GM18873 (cell line): Measurements from ENCODE around the gene AIFM2.
"Not testable (repeated sequence)": the region's sequence is repeated elsewhere in the genome, so short reads cannot be mapped to it uniquely, and the experiment has no call there.

ENCODE experiments used
- ATAC-seq: cut with Tn5 transposase; IDR thresholded peaks from one replicate; pipeline ENCODE4 v1.9.1; 2021; ENCODE audit warnings: mild to moderate bottlenecking, moderate library complexity, moderate number of reproducible peaks; ENCODE audit not compliant: unreplicated experiment, low FRiP score

The AIFM2 gene

GRCh38 chr10:70096016-70096704, 36.5 kb downstream of the AIFM2 start:
- no peak for ATAC-seq

- ATAC-seq, result no peak
Measured at GRCh38 chr10:70094250-70094649, 38.4 kb downstream of the AIFM2 start.

GRCh38 chr10:70093335-70093944, 39.2 kb downstream of the AIFM2 start:
- no peak for ATAC-seq

DNA sequence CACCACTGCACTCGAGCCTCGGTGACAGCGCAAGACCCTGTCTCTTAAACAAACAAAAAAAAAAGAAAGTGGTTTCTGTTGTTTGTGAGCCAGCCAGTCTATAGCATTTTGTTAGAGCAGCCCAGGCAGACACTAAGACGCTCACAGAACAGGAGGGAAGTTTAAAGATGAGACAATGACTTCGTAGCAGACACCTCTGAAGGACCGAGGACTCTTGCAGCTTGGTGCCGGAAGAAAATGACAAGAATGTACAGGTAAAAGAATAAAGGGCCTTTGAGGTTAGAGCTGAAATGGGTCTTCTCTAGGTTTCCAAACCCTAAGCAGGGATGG, 40.3 kb downstream of the AIFM2 start:
- ATAC-seq, result no peak

- no peak for ATAC-seq
Measured at GRCh38 chr10:70090951-70091350, 41.7 kb downstream of the AIFM2 start.

- ATAC-seq, result no peak
Measured at GRCh38 chr10:70090013-70090412, 42.6 kb downstream of the AIFM2 start.

GRCh38 chr10:70088308-70088698, 44.3 kb downstream of the AIFM2 start:
- ATAC-seq, result no peak

DNA sequence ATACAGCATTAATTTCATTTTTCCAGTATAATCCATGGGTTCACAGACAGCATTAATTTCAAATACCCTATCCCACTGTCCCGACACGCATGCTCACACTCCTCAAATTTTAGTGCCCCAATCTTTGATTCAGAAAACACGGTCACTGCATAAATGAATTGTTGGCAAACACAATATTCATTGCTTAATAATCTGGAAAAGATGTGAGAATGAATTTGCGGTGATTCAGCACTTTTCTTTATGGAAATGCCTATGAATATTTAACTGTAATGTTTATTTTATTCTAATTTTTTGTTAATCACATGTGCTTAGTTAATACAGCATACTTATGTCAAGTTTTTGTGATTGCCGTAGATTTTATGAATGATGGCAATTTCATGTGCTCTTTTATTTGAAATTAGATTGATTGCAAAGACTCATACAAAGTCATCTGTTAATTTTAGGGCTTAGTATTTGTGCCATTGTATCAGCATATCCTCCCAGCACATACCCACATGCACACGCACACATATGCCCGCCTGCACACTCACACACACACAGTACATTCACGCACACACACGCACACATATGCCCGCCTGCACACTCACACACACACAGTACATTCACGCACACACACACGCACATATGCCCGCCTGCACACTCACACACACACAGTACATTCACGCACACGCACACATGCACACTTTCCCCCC, 44.9 kb downstream of the AIFM2 start:
- ATAC-seq, result no peak

DNA sequence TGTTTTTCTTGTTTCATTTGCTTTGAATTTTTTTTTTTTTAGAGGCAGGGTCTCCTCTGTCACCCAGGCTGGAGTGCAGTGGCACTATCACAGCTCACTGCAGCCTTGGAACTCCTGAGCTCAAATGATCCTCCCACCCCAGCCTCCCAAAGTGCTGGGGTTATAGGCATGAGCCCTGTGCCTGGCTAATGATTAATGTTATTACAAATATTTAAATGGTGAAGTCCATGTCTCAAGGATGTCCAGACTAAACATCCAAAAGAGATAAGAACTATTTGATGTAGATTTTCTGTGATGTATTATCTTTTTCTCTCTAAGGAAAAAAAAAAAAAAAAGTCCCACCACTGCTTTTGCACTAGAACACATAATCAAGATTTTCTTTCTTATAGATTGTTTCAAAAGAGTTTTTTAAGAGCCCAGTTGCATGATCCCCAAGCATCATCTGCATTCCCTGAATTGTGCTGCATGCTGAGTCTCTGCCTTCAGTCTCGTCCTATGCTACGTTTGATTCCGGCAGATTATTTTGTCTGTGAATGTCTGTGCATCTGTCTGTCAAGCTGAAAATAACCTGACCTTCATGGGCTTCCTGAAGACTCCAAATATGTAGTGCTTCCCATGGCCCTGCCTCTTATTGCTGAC, 46.5 kb downstream of the AIFM2 start:
- ATAC-seq, result no peak

DNA sequence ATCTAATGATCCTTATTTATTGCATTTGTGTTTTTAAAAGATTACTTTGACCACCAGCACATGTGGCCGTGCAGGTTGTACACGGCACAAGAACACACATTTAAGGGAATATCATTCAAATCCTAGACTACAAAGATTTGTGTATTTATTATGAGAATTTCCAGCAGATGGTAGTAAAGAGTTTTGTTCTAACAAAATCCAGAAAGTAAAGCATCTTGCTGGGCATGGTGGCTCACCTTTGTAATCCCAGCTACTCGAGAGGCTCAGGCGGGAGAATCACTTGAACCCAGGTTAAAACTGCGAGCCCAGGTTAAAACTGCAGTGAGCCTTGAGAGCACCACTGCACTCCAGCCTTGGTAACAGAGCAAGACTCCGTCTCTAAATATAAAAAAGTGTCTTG, 48.4 kb downstream of the AIFM2 start:
- no peak for ATAC-seq

GRCh38 chr10:70080789-70081188, 51.8 kb downstream of the AIFM2 start:
- ATAC-seq, result not testable (repeated sequence)

GRCh38 chr10:70078937-70079336, 53.7 kb downstream of the AIFM2 start:
- ATAC-seq, result no peak

DNA sequence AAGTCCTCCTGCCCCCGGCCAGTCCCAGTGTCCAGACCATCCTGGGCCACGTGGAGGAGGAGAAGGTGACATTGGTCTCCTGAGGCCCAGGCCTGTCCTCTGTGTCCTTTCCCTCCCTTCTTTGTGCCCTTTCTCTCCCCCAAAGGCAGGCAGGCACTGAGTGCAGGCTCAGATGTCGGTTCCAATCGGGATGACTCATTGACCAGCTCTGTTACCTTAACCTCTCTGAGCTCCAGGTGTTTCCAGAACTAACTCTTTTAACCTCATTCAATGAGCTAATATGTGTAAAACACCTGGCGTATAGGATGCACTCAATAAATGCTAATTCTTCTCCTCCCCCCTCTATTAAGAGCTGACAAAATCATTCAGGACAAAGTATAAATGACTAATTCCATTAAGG, 54.3 kb downstream of the AIFM2 start:
- ATAC-seq, result no peak

DNA sequence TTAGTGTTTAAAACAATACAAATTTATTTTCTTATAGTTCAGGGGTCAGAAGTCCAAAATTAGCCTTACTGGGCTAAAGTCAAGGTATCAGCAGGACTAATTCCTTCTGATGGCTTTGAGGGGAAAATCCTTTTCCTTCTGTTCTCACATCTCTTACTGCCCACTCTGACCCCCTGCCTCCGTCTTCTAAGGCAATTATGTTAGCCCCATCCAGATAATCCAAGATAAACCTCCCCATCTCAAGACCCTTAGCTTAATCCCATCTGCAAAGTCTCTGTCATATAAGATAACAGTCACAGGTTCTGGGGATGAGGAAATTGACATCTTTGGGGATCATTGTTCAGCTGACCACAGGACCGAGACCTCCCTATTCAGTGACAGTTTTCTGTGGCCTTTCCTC, 57.7 kb downstream of the AIFM2 start:
- no peak for ATAC-seq

DNA sequence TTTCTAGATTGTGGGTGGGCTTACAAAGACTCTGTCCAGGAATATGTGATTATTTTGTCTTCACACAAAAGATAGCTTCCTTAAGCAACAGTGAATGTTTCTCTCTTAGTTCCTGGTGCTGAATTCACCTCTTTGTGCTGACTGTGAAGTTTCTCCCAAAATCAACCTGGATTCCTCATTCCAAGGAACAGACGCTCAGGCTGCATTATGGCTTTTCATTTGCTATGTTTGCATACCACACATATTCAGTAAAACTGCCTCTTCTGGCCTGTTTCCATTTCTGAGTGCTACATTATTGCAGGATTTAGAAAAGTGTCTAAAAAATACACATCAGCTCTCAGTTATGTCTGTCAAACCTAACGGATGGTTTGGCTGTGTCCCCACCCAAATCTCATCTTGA, 58.5 kb downstream of the AIFM2 start:
- no peak for ATAC-seq

GRCh38 chr10:70070834-70071233, 61.8 kb downstream of the AIFM2 start:
- no peak for ATAC-seq

DNA sequence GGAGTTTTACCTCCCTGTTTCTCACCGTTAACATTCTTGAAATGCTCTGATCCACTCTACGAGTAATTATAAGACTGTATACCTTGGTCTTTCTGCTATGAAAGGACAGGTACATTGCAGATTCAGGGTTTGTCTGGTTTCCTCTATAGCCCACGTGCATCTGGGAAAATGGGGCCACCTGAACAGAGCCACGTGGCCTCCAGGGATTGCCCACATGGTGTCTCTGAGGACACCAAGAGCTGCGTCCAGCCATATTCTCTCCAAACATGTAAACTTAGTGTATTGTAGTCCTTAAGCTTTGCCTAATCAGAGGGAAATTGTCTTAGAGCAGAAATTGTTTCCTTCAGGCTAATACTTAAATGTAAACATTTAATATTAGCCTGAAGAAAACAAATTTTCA, 63.3 kb downstream of the AIFM2 start:
- ATAC-seq, result no peak

- no peak for ATAC-seq
Measured at GRCh38 chr10:70068925-70069324, 63.7 kb downstream of the AIFM2 start.

DNA sequence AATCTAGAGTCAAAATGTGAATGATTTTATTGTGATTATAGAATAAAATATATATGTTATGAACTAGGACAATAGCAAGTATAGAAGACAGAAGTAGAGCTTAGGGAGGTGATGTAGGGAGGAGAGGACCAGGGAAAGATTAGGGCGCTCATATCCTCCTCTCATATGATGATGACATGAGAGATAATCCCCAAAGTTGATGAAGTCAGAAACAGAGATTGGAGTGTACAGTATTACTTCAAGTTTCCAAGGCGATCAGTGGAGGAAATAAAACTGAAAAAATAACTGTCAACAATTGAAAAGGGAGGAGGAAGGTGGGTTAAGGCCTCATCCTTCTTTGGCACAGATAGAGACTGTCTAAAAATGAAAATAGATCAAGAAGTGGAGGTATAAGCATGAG, 65.0 kb downstream of the AIFM2 start:
- no peak for ATAC-seq

DNA sequence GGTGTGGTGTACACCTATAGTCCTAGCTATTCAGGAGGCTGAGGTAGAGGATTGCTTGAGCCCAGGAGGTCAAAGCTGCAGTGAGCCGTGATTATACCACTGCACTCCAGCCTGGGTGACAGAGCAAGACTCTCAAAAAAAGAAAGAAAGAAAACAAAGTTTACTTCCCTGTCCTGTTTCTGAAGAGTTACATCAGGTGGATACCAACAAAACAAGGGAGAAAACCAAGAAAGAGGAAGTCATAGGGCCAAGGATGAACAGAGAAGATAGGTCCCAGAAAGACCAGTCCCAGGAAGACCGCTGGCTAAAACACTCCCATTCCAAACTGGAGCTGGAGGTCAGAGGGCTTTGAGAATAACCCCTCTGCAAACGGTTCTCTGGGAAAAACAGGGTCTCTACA, 66.4 kb downstream of the AIFM2 start:
- ATAC-seq, result no peak

DNA sequence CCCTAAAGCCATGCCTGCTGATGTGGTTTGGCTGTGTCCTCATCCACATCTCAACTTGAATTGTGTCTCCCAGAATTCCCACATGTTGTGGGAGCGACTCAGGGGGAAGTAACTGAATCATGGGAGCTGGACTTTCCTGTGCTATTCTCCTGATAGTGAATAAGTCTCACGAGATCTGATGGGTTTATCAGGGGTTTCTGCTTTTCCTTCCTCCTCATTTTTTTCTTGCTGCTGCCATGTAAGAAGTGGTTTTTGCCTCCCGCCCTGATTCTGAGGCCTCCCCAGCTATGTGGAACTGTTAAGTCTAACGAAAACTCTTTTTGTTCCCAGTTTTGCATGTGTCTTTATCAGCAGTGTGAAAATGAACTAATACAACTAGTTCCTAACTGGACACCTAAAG, 68.1 kb downstream of the AIFM2 start:
- no peak for ATAC-seq
